Stomach (tissue), 4 donors: Measurements from ENCODE around the gene MSI2.

Experiments used
- CTCF ChIP-seq, 7 experiments: fragments of 450-650 bp in 4 of 7; fragments of 200-600 bp in 3 of 7; sonication (generic) in 3 of 7; IDR thresholded peaks; one replicate each; pipeline ENCODE4 v1.5.1; 2016 to 2019; ENCODE audit warnings: antibody characterized with exemption in 7 of 7, control low read depth in 2 of 7, mild to moderate bottlenecking in 1 of 7
- EP300 ChIP-seq: sonication (generic); formaldehyde crosslinking; IDR thresholded peaks from one replicate; pipeline ENCODE4 v1.6.1; 2017; ENCODE audit warnings: antibody characterized with exemption
- POLR2A ChIP-seq, 4 donors: fragments of 450-650 bp; IDR thresholded peaks; one replicate each; pipeline ENCODE4 v1.6.1; 2016; ENCODE audit warnings: antibody characterized with exemption in 4 of 4, control low read depth in 2 of 4, mild to moderate bottlenecking in 1 of 4, moderate library complexity in 1 of 4
- POLR2AphosphoS5 ChIP-seq, 3 donors: sonication (generic); formaldehyde crosslinking; IDR thresholded peaks; one replicate each; pipeline ENCODE4 v1.6.1; 2016; ENCODE audit warnings: antibody characterized with exemption in 3 of 3

- TF ChIP-seq POLR2A (IDR thresholded peaks at IDR 0.05) (no peak), CTCF (IDR thresholded peaks at IDR 0.05) (no peak), POLR2AphosphoS5 (IDR thresholded peaks at IDR 0.05) (no peak), EP300 (no peak)
These were observed 60.8 kb downstream of the MSI2 start for GRCh38 chr17:57317079-57317478.
